ENCODE data around the gene PPY.

DNA sequence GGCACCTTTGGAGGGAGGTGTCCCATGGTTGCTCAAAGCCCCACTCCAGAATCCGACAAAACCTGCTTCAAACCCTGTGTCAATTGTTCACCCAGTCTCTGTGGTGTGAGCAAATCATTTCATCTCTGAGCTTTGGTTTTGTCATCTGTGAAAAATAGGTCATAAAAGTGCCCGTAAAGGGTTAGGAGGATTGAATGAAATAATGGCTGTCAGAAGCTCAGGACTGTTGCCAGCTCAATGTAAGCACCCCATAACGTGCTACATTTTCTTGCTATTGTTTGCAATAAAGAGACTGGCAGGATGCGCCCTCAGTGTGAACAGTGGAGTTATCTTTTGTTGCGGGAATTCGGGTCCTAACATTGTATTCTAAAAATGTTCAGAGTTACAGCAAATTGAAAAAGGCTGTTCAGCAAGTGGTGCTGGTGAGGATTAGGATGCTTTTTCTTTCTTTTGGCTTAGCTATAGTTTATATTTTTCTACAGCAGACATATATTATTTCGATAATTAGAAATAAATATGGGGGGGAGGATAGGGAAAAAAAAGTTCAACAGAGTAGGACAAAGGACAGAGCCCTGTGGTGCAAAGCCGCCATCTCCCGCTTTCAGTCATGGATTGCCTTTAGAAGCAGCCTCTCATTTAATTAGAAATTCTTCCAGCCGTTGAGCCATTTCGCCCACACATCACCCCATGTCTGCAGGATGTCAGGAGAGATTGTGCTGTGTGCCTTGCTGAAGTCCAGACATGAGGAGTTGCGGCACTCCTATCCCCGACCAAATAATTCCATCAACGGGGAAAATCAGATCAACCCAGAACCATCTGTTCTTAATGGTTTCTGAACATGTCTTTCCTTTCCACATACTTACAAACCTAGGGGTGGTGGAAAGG lies 32.3 kb upstream of the PPY start:
- TF ChIP-seq, protein P1, sequence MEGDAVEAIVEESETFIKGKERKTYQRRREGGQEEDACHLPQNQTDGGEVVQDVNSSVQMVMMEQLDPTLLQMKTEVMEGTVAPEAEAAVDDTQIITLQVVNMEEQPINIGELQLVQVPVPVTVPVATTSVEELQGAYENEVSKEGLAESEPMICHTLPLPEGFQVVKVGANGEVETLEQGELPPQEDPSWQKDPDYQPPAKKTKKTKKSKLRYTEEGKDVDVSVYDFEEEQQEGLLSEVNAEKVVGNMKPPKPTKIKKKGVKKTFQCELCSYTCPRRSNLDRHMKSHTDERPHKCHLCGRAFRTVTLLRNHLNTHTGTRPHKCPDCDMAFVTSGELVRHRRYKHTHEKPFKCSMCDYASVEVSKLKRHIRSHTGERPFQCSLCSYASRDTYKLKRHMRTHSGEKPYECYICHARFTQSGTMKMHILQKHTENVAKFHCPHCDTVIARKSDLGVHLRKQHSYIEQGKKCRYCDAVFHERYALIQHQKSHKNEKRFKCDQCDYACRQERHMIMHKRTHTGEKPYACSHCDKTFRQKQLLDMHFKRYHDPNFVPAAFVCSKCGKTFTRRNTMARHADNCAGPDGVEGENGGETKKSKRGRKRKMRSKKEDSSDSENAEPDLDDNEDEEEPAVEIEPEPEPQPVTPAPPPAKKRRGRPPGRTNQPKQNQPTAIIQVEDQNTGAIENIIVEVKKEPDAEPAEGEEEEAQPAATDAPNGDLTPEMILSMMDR (IDR thresholded peaks at IDR 0.05), result no peak
- TF ChIP-seq POLR2A (IDR thresholded peaks at IDR 0.05), result no peak

Measured in heart left ventricle (tissue), 13 donors.